GM13977 (cell line): ENCODE data around the gene NRF1.
A peak's percentile ranks its signal among the peaks of the same experiment; 100 is the strongest.
"Not testable (repeated sequence)": the region's sequence is repeated elsewhere in the genome, so short reads cannot be mapped to it uniquely, and the experiment has no call there.

Source experiments
- DNase-seq: peaks from one replicate; pipeline ENCODE4 v3.0.0; 2012; ENCODE audit warnings: low spot score
- in situ Hi-C: fragments of 300-500 bp; cut with MboI; formaldehyde crosslinking; loops from one replicate; pipeline ENCODE4 v1.12.0; 2022; ENCODE audit warnings: low sequenced_read_pairs, low pct_unique_long_range_greater_than_20kb, mixed read lengths, inconsistent platforms; ENCODE audit not compliant: unreplicated experiment
- TF ChIP-seq, protein P1 (sequence below): IDR thresholded peaks from 2 replicates; pipeline ENCODE4 v1.5.1; 2012; ENCODE audit warnings: mild to moderate bottlenecking, control low read depth; ENCODE audit not compliant: insufficient read depth; ENCODE audit errors: extremely low read depth, missing control alignments

The NRF1 gene

DNA sequence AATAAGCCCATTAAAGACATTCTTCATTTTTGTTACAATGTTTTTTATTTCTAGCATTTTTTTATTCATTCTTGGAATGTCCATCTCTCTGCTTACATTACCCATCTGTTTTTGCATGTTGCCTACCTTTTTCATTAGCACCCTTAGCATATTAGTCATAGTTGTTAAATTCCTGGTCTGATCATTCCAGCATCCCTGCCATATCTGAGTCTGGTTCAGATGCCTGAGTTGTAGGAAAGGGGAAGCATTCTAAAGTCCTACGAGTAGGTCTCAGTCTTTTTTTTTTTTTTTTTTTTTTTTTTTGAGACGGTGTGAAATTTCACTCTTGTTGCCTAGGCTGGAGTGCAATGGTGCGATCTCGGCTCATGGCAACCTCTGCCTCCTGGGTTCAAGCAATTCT lies 19.7 kb upstream of the NRF1 start:
- no peak for DNase-seq
- TF ChIP-seq, protein P1, sequence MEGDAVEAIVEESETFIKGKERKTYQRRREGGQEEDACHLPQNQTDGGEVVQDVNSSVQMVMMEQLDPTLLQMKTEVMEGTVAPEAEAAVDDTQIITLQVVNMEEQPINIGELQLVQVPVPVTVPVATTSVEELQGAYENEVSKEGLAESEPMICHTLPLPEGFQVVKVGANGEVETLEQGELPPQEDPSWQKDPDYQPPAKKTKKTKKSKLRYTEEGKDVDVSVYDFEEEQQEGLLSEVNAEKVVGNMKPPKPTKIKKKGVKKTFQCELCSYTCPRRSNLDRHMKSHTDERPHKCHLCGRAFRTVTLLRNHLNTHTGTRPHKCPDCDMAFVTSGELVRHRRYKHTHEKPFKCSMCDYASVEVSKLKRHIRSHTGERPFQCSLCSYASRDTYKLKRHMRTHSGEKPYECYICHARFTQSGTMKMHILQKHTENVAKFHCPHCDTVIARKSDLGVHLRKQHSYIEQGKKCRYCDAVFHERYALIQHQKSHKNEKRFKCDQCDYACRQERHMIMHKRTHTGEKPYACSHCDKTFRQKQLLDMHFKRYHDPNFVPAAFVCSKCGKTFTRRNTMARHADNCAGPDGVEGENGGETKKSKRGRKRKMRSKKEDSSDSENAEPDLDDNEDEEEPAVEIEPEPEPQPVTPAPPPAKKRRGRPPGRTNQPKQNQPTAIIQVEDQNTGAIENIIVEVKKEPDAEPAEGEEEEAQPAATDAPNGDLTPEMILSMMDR: no peak
- in situ Hi-C loops: no loop called here

DNA sequence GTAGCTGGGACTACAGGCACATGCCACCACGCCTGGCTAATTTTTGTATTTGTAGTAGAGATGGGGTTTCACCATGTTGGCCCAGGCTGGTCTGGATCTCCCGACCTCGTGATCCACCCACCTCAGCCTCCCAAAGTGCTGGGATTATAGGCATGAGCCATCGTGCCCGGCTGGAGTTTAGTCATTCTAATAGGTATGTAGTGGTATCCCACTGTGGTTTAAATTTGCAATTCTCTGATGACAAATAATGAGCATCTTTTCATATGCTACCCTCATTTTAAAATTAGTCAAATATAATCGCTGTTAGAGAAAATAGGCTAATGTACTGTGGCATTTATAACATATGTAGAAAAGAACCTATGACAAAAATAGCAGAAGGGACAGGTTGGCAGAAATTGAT lies 15.1 kb upstream of the NRF1 start:
- DNase-seq, in situ Hi-C loops: not testable (repeated sequence)

- TF ChIP-seq, protein P1: no peak
- in situ Hi-C loops: no loop called here
Measured at GRCh38 chr7:129597672-129598071, 13.8 kb upstream of the NRF1 start.

DNA sequence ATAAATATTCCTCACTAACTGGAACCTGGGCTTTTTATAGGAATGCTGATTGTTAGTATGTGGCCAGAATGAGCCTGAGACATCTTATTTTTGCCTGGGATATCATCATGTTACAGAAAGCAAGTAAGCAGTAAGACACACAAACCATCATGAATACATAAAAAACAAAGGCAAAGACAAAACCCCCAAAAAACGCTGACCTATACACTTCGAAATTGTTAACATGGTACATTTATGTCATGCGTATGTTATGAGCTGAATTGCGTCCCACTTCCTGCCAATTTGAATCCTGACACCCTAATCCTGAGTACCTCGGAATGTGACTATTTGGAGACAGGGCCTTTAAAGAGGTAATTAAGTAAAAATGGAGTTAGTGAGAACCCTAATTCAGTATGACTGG lies 12.3 kb upstream of the NRF1 start:
- in situ Hi-C loops: no loop called here
- TF ChIP-seq, protein P1: no peak
- DNase-seq: no peak

More at GRCh38 chr7:129597672-129598071, 13.8 kb upstream of the NRF1 start:
- no peak for DNase-seq

DNA sequence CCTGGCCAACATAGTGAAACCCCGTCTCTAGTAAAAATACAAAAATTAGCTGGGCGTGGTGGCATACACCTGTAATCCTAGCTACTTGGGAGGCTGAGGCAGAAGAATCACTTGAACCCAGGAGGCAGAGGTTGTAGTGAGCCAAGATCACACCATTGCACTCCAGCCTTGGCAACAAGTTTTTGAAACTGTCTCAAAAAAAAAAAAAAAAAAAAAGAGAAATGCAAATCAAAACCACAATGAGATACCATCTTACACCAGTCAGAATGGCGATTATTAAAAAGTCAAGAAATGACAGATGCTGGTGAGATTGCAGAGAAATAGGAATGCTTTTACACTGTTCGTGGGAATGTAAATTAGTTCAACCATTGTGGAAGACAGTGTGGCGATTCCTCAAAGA lies 7.9 kb upstream of the NRF1 start:
- in situ Hi-C loops, DNase-seq: not testable (repeated sequence)

DNA sequence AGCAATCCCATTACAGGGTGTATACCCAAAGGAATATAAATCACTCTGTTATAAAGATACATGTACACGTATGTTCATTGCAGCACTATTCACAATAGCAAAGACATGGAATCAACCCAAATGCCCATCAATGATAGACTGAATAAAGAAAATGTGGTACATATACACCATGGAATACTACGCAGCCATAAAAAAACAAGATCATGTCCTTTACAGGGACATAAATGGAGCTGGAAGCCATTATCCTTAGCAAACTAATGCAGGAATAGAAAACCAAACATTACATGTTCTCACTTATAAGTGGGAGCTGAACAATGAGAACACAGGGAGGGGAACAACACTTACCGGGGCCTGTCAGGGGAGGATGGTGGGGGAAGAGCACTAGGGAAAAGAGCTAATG lies 7.5 kb upstream of the NRF1 start:
- in situ Hi-C loops, DNase-seq: not testable (repeated sequence)

DNA sequence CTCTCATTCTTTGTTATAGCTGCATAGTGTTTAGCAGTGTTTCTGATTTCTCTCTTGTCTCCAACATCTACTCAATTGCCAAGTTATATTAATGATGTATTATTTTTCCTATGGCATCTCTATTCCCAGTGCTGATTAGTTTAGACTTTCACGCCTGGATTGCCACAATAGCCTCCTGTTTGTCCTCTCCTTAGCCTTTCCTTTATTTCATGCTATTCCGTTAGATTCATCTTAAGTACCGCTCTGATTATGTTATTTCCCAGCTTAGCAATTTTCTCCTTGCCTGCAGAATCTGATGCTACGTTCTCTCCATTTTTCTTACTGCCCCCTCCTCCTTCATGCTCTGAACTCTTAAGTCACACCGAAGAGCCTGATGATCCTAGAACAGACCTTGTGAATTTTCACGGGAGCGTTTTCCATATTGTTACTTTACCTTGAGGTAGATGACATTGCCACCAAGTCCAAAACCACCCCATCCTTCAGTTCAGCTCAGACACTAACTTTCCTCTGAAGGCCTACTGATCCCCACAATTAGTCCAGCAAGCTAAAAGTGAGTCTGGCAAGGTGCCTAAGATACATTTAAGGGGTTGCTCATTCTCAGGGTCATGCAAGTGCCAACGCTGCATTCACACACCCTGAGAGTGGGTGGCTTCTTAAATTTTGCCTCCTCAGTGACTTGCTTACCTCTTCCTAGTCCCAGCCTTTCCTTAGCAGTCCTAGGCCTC lies 6.6 kb upstream of the NRF1 start:
- in situ Hi-C loops: no loop called here
- TF ChIP-seq, protein P1: no peak
- DNase-seq: no peak

GRCh38 chr7:129605960-129606614 lies 5.4 kb upstream of the NRF1 start:
- peak; percentile 35 for DNase-seq
- TF ChIP-seq, protein P1: no peak
- in situ Hi-C loops: no loop called here
